Stimulated activated CD4-positive, alpha-beta T cell treated with anti-CD3 and anti-CD28 coated beads, Interleukin-4, amount 100 ng/mL, for 48 hours (primary cell): ENCODE measurements around the gene SOWAHA.
A peak's percentile ranks its signal among the peaks of the same experiment; 100 is the strongest.

ENCODE experiments used
- DNase-seq, 2 donors: peaks; one replicate each; pipeline ENCODE4 v3.0.0-alpha.2; 2020; ENCODE audit warnings: low read depth in 2 of 2

SOWAHA gene

DNA sequence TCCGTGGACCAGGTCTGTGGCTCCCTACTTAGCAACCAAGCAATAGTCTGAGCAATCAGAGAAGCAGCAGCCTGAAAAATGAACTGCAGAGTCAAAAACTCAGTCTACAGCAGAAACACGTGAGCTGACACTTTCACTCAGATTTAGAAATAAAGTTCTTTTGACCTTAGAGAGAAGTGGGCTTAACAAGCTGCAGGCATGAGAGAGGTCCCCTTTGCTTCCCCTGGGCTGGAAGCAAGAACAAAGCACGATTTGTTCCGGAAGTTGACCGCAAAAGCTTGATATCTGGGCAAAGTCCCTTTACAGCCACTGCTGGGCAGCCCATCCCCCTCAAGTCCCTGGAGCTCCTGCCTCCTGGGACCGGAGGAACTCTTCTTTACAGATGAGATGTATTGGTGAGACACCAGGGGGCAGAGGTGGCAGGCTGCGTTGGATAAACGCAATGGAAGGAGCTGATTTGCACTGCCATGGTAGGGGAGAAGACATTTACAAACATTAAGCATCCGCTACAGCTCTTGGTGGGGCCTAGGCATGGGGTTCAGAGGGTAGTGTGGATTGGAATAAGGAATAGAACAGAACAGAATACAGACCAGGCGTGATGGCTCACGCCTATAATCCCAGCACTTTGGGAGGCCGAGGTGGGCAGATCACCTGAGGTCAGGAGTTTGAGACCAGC is 5.8 kb upstream of the SOWAHA start:
- DNase-seq, result no peak

DNA sequence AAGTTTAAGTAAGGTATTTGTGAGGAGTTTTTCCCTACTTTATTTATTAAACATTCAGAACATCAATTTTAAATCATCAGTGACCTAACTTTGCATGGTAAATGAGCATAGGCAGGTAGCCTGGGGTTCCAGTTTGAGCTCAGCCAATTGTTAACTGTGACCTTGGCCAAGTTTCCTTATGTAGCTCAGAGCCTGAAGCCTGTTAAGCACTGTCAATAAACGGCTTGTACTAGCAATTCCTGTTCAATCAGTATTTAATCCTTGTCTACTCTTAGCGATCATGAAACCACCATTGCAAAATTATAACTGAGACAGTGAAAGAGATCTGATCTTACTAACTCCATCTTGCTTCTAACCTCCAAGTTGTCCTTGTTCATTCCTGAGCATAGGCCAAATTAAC is 4.7 kb upstream of the SOWAHA start:
- DNase-seq, result no peak

DNA sequence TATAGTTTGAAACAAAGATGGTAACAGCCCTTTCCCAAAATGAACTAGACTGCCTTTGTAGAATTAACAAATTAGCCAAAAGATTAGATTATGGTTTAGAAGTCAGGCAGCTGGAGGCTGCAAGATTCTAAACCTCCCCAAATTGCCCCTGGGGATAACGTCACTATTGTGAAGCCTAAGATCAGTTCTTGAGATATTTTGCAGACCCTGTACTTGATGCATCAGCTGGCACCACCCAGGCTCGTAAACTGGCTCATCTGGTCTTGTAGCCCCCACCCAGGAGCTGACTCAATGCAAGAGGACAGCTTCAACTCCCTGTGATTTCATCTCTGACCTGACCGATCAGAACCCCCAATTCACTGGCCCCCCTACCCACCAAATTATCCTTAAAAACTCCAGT is 4.2 kb upstream of the SOWAHA start:
- DNase-seq, result no peak

DNA sequence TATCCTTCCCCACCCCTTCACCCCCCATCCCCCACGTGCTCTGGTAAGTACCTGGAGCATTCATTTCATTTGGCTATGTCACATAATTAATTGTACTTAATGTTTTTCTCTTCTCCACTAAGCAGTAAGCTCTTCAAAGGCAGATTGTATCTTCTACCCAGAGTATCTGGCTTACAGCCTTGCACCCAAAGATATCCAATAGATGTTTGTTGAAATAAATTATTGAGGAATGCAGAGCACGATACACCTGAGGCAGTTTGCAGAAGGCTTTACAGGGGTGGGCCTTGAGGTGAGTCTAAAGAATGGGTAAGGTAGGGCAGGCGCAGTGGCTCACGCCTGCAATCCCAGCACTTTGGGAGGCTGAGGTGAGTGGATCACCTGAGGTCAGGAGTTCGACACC is 2.5 kb upstream of the SOWAHA start:
- DNase-seq, result no peak

DNA sequence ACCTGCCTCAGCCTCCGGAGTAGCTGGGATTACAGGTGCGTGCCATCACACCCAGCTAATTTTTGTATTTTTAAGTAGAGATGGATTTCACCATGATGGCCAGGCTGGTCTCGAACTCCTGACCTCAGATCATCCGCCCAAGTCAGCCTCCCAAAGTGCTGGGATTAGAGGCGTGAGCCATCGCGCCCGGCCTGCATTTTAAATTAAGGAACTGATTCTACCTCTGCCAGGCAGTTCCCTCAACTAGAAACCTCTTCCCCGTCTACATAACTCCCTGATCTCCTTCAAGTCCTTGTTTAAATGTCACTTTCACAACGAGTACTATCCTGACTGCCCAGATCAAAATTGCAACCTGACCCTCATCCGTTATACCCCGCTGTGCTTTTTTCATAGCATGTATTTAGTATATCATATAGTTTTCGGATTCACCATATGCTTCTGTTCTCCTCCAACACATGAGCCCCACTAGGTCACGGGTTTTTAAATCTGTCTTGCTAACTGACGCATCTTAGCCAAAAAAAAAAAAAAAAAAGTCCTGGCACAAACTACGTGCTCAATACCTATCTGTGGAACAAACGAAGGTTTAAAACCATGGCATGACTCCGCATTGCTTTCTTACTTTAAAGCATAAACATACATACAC is 858 bp upstream of the SOWAHA start:
- no peak for DNase-seq

DNA sequence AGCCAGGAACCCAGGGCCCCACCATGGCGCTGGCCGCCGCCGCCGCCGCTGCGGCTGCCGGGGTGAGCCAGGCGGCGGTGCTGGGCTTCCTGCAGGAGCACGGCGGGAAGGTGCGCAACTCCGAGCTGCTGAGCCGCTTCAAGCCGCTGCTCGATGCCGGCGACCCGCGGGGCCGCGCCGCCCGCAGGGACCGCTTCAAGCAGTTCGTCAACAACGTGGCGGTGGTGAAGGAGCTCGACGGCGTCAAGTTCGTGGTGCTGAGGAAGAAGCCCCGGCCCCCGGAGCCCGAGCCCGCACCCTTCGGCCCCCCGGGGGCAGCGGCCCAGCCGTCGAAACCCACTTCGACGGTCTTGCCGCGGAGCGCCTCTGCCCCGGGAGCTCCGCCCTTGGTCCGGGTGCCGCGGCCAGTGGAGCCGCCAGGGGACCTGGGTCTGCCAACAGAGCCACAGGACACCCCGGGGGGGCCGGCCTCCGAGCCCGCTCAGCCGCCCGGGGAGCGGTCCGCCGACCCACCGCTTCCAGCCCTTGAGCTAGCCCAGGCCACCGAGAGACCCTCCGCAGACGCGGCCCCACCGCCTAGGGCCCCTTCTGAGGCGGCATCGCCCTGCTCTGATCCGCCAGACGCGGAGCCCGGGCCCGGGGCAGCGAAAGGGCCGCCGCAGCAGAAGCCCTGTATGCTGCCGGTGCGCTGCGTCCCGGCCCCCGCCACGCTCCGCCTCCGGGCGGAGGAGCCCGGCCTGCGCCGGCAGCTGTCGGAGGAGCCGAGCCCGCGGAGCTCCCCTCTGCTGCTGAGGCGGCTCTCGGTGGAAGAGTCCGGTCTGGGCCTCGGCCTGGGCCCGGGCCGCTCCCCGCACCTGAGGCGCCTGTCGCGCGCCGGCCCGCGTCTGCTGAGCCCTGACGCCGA is 749 bp downstream of the SOWAHA start:
- DNase-seq, result peak in 1 of 2 donors; percentile 19

DNA sequence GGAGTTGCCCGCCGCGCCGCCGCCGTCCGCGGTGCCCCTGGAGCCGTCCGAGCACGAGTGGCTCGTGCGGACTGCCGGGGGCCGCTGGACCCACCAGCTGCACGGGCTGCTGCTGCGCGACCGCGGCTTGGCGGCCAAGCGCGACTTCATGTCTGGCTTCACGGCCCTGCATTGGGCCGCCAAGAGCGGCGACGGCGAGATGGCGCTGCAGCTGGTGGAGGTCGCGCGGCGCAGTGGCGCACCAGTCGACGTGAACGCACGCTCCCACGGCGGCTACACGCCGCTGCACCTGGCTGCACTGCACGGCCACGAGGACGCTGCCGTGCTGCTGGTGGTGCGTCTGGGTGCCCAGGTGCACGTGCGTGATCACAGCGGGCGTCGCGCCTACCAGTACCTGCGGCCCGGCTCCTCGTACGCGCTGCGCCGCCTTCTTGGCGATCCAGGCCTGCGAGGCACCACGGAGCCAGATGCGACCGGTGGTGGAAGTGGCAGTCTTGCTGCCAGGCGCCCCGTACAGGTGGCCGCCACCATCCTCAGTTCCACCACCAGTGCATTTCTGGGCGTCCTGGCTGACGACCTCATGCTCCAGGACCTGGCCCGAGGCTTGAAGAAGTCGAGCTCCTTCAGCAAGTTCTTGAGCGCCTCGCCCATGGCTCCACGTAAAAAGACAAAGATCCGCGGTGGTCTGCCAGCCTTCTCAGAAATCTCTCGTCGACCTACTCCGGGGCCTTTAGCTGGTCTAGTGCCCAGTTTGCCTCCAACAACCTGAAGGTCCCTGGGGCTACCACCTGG is 1.6 kb downstream of the SOWAHA start:
- no peak for DNase-seq

- no peak for DNase-seq
Measured at GRCh38 chr5:132815454-132815853, 2.4 kb downstream of the SOWAHA start.

GRCh38 chr5:132816083-132816482 is 3.0 kb downstream of the SOWAHA start:
- DNase-seq, result no peak

GRCh38 chr5:132816554-132816953 is 3.5 kb downstream of the SOWAHA start:
- no peak for DNase-seq

GRCh38 chr5:132817011-132817410 is 3.9 kb downstream of the SOWAHA start:
- no peak for DNase-seq

GRCh38 chr5:132819468-132819867 is 6.4 kb downstream of the SOWAHA start:
- DNase-seq, result no peak

DNA sequence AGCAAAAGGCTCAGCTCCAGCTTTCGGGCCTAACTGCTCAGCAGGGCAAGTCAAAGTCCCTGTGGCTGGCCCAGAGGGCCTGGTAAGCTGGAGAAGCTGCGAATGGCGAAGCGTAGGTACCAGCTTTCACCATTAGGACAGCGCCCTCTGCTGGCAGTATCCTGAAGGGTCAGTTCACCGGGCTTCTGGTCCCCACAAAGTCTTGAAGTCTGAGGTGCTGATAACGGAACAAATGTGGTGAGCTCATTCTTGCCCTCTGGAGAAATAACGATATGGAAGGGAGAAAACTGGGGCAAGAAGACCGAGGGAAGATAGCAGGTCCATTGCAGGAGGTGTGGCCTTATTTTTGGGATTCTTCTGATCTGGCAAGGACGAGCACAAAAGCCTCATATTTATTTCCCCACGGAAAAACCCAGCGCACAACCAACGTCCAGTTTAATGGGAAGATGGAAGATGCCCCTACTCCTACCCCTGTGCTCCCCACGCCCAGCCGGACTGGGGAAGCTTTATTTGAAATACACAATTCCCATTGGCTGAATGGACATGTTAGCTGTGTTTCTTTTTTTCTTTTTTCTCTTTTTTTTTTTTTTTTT is 7.2 kb downstream of the SOWAHA start:
- DNase-seq, result peak; percentile 85 to 97

- no peak for DNase-seq
Measured at GRCh38 chr5:132821350-132821749, 8.2 kb downstream of the SOWAHA start.

- no peak for DNase-seq
Measured at GRCh38 chr5:132821791-132822190, 8.7 kb downstream of the SOWAHA start.

- peak in 1 of 2 donors; percentile 19 for DNase-seq
Measured at GRCh38 chr5:132822650-132823480, 9.8 kb downstream of the SOWAHA start.

- no peak for DNase-seq
Measured at GRCh38 chr5:132823481-132824050, 10.5 kb downstream of the SOWAHA start.

GRCh38 chr5:132824426-132824825 is 11.3 kb downstream of the SOWAHA start:
- DNase-seq, result no peak

DNA sequence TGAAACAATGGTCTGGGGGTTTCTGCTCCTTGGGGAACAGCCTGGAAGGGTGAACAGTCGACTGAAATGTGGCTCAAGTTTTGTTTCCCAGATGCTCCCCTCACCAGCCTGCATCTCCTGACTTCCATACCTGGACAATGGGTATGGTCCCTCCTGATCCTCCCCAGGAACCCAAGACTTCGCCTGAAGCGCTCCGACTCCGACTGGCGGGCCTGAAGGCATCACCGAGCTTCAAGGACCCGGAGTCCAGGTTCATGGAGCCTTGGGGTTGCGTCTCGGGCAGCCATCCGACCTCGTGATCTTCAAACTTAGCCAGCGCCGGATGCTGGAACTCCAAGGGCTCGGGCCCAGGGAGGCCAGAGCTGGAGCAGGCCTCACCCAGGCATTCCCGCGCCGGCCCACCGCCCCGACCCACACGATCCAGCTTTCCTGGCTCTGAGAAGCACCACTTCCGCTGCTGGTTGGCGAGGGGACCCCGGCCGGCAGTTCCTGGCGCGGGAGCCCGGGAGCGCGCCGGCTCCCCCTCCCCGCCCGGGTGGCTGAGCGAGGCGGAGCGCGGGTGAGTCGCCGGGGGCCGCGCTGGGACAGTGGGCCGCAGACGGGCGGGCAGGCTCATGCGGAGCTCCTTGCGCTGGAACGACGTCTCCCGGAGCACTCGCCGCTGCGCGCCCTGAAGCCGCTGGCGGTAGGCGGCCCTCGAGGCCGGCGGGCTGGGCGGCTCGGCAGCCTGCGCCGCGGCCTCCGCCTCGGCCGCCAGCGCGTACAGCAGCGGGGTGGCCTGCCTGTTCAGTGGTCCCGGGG is 12.1 kb downstream of the SOWAHA start:
- no peak for DNase-seq
